HG03159 (cell line): ENCODE results near the gene DLGAP1.

ENCODE experiments used
- ATAC-seq: cut with Tn5 transposase; IDR thresholded peaks from one replicate; pipeline ENCODE4 v1.9.1; 2021; ENCODE audit warnings: mild to moderate bottlenecking, moderate library complexity; ENCODE audit not compliant: unreplicated experiment

DLGAP1 gene

DNA sequence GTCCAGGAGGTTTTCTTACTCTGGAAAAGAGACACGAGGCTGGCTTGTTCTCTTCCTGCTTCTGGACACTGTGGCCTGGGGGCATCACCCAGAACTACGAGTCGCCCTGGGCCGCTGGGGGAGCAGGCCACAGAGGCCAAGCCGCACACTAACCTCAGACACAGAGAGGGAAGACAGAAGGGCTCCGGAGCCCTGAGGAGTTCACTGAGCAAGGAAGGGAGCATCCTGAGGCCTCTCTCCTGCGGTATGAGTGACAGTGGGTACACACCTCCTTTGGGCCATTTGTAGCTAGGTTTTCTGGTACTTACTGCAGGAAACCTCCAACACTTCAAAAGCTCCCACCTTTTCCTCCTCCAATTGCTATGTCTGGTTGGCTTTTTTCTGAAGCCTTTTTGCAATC, 494.1 kb downstream of the DLGAP1 start:
- no peak for ATAC-seq

DNA sequence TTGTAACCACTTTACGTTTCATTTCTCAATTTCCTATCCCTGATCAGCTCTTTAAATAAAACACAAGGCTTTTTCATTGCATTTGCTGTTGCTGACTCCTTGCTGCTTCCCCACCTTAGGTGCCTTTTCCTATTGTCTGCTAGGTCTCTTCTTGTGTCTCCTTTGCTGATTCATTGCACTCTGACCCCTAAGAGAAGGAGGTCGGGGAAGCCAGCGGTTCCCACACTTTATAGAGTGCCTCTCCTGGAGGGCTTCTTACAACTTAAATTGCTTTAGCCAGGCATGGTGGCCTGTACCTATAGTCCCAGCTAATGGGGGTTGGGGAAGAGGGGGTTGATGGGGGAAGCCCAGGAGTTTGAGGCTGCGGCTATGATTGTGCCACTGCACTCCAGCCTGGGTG, 495.0 kb downstream of the DLGAP1 start:
- ATAC-seq = no peak

DNA sequence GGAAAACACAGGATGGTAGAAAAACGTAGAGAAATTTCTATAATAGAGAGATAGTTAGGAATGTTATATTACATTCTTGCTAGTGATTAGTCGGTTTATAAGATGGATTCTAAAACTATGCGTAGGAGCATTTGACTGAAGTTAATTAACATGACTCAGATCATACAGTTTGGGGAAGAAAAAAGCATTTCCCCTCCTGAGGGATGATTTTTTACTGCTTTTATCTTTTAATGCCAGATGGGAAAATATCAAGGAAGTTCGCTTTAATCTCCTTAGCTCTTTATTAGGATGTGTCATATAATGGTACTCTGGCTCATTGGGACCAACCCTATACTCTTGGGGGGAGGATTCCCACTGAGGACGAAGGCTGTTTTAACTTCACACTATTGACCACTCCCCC, 503.1 kb downstream of the DLGAP1 start:
- ATAC-seq = no peak

DNA sequence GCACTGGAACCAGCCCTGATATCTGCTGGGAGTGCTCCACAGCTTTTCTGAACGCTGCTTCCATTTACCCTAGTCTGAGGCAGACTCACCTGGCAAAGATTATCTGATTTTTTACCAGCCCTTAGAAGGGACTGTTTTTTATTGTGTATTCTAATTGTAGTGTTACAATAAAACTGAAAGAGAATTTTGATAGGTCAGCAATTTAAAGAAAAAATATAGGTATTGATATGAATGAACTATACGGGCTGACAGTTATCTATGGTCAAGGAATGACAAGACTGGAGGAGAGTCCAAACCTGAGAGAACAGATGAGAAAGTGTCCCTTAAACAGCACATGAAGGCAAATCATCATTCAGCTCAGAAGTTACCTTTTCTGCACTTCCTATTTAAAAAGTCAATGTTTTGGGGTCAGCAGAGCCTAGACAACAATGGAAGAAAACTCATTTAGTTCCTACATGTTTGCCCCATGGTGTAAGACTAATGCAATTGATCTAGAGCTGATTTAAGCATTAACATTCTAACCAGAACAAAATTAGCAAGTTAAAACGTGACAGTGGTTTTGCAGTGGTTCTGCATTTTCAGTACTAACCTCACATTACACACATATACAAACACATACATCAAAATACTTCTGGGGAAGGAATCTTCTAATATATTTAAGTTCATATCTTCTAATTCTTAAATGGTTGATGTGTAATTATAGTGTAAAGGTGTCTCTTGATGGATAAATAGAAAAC, 504.3 kb downstream of the DLGAP1 start:
- ATAC-seq = no peak

DNA sequence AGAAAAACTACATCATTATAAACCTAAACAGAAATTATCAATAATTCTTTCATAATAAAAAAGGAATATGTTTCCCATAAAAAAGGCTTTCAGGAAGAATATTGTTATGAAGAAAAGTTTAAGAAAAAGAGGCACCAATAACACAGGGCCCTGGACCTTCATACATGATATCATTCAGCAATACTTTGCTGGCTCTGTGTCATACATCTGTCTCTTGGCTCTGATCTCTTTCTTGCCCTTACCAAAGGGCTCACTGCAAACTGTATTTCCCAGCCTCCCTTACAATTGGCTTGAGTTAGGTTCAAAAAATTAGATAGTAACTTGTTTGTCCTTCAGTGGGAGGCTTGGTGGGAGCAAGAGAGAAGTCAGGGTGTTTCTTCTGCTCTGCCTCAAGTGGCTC, 506.1 kb downstream of the DLGAP1 start:
- ATAC-seq = no peak

DNA sequence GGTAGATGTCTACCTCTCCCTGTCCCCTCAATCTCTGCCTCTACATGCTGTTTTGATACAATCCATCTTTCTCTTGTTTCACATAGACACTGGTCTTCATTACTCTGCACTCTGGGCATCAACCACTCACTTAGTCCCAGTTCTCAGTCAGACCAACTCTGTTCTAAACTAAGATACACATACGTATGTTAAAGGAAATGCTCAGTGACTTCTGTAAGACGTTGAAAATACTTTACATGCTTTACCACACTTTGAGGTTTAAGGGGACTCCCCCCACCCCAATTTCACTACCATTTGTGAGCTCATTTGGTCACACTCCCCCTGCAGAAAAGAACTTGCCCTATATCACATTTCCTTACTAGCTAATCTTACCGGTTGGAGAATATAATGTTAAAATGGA, 507.7 kb downstream of the DLGAP1 start:
- ATAC-seq = no peak

DNA sequence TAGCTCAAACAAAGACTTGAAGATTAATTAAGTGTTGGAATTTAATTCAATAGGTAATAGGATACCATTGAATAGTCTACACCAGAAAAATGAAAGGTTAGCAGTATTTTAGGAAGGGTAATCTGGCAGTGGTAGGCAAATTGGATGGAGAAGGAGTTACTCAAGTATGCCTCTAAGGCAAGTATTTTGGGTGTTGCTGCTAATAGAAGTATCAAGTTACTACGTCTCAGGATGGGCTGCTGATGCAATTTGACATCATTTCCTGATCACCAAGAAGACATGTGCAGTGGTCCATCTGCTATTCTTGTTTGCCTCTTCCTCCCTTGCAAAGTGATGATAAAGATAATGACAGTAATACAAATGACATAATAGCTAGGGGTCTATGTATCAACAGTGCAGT, 519.8 kb downstream of the DLGAP1 start:
- no peak for ATAC-seq

DNA sequence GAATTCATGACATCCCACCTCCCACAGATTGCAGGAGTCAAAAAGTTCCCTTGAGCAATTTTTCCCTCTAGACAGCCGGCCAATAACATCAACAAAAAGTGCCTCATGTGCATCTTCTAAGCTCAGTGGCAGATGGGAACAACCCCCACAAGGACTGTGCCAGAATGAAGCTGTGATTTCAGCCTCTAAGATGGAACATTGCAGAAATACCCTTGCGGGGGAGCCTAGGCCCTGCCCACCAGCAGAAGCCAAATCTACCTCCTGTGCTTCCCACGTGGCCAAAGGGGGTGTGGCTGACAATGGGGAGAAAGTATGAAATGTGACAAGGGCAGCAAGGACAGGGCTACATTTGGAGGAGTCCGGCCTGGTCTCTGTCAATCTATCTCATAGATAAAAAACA, 522.8 kb downstream of the DLGAP1 start:
- ATAC-seq = no peak

DNA sequence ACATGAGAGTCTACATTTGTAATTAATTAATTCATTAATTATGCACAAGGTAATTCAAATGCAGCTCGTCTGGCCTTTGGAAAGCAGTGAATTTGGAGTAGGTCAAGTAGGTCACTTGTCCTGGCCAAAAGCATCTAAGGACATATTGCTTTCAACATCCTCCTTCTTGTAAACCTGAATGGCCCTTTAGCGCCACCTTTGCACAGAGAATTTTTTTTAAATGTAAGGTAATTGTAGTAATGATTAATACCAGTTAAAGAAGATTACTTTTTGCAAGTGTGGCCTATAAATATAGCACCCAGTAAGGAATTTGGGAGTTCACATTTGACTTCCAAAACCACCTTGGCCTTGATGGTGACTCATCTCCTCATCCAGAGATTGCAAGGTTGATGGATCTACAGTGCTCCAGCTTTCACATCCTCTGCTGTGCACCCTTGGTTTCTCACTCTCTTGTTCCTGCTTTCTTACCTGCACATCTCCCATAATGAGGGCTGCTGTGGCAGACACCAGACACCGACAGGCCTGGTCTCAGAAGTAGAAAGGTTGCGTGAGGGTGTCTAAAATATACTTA, 523.5 kb downstream of the DLGAP1 start:
- ATAC-seq = no peak

DNA sequence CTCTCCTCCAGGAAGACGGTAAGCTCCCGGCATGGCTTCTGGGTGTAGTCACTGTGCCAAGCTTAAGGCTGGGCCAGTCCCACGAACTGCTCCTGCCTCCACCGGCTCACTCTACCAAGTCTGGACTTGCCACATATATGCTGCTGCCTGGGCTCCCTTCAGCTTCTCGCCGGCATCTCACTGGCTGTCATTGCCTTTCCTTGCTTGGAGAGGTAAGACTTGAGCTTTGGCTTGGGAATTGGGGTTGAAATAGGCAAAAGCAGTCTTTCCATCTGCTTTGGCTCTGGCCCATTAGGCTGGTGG, 524.1 kb downstream of the DLGAP1 start:
- no peak for ATAC-seq

DNA sequence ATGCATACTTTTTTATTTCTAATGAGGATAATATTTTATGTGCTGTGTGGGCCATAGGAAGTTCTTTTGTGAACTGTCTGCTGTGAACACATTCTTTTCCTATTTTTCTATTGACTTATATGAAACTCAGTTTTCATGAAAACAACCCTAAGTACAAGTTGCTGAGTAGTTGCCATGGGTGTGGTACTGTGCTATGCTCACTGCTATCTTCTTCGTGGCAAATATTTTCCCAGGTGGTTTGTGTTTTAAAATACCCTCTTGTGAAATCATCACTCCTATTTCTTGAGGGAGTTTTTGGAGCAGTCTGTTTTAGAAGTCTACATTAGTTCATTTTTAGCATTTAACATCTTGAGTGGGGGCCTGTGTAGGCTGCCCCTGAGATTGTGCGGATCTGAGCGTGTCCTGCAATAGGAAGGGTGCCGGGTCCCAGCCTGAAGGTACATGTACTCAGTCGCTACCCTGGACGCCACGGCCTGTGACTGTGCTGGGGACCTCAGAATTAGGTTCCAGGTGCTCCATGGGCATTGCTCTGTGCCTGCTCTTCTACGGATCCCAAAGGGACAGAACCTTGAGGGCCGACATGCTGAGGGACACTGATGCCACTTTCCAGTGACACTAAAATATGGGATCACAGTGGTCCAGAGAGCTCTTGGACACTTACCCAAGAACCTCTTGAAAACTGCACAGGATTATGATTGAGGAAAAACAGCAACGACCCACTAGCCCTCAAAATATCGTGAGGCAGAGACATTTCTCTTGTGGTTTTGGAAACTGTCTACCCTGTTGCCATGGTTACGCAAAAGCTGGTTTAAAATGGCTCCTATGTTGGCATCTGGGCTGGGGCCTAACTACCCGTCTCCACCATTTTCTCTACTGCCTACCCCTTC, 524.7 kb downstream of the DLGAP1 start:
- ATAC-seq = no peak

DNA sequence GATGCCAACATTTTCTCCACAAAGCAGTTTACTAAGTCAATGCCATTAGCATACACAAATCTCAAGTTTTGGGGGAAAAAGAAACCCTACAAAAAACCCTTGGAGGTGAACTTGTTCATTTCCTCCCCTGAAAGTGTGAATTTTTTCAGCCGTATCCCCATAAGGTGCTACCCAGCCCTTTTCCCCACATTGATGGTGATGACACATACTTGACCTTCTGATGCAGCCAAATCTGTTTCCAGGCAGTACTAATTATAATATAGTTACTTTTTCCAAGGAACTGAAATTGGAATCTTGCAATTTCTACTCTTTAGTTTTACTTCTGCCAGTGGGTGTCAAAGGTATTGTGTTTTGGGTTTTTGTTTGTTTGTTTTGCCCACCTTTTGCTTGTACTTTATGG, 530.7 kb downstream of the DLGAP1 start:
- ATAC-seq = no peak

DNA sequence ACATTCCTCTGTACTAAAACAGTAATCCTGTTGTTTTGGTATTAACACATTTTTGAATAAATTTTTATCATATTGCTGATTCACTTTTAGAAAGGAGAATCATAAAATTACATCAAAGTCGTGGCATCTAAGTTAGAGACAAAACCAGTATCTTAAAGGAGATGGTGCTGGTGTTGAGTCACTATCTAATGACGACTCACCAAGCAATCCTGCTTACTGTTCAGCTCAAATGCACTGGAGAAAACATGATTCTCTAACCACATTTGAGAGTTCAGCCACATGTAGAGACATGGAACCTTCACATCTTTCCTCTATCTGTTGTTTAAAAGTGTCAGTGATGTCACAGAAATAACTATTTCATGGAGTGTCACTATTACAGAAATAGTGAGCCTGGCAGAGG, 531.4 kb downstream of the DLGAP1 start:
- no peak for ATAC-seq

DNA sequence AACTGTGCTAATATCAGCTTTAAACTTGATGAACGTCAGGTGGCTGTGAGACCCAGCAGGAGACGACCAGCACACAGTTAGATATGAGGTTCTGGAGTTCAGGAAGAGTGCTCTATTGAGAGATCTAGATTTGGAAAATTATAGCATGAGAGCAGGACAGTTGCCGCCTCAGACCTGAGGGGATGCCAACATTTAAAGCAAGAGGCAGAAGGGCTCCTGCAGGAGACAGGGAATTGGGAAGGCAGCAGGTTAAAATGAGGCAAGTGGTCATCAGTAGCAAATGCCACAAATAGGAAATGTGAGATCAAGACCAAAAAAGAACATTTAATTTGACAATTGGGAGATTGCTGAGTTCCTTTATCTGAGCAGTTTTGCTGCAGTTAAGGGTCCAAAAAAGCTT, 533.3 kb downstream of the DLGAP1 start:
- no peak for ATAC-seq

DNA sequence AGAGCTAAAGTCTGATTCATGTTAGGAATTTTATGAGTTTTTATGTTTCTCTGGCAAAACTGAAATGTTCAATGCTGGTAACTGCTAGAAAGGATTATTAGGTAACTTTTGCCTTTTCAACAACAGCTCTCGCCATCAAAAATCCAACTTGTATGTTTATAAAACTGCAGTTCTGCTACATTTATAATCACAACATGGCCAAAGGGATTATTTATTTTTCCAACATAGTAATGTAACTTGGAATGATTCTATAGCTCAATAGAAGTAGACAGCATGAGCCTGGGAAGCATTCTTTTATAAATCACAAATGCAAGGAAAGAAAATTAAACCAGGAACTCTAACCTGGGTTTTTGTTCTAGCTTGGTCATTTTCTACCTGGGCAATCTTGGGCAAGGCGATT, 534.3 kb downstream of the DLGAP1 start:
- no peak for ATAC-seq

DNA sequence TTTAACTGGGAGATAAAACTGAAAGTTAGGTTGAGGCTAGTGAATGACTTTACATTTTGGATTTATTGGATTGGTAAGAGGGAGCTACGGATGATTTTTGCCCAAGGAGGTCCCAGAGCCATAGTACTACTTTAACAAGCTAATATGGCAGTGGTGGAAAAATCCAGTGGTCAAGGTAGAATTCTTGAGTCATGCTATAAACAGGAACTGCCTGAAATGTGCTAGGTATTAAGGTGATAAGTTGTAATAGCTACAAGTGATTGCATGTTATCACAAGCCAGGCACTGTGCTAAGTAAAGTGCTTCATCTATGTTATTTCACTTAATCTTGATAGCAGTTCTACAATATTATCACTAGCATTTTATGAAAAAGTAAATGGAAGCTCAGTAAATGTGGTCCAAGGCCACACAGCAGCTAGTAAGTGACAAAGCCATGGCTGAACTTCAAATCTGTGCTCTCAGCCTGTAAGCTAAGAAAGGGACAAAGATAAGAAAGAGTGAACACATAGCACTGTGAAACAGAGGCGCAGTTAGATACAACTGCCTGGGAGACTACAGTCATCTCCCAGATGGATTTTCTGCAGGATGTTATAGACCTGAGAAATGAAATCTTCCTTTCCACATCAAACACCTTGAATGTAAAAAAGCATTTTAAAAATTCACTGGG, 535.6 kb downstream of the DLGAP1 start:
- ATAC-seq = no peak

DNA sequence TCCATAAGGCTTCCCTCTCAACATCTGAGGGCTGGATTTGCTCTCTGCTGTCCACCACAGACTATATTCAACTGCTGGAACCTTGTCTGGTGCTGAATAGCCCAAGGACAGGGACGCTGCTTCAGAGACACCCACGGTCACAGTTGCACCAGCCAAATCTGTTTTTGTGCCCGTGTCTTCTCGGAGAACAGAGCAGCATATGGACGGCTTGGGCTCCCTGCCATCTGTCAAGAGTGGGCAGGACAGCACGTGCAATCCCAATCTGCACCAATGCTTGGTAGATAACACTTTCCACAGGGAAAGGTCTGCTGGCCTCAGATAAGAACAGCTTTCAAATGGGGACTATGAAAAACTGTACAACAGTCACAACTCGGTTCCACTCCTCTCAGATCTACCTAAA, 539.0 kb downstream of the DLGAP1 start:
- no peak for ATAC-seq

DNA sequence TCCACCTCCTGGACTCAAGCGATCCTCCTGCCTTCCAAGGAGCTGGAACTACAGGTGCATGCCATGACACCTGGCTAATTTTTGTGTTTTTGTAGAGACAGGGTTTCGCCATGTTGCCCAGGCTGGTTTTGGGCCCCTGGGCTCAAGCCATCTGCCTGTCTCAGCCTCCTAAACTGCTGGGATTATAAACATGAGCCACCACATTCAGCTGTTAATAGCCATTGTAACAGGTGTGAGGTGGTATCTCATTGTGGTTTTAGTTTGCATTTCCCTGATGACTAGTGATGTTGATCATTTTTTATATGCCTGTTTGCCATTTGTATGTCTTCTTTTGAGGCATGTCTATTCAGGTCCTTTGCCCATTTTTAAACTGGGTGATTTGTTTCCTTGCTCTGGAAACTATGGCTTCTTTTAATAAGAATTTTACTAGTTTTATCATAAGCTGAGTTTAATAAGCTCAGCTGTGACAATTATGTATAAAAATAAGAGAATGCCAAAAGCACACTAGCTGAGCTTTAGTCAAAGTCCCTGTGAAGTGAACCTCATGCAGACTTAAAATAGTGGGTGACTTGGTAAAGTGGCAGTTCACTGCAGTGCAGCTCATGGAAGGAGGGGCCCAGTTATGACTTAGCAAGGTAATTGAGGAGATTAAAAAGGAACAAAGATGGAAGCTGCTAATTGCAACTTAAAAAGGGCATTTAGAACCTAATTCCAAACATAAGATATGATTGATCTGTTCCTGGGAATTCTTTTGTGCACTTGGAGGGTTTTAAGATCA, 540.1 kb downstream of the DLGAP1 start:
- ATAC-seq = no peak

DNA sequence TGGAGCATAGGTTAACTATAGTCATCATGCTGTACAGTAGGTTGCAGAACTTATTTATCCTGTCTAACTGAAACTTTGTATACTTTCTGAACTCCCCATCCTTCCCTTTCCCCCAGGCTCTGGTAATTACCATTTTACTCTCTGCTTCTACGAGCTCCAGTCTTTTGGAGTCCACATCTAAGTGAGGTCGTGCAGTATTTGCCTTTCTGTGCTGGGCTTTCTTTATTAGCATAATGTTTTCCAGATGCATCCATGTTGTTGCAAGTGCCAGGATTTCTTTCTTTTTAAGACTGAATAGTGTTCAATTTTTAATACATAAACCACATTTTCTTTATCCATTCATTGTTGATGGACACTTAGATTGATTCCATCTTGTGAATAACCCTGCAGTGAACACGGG, 541.0 kb downstream of the DLGAP1 start:
- no peak for ATAC-seq

DNA sequence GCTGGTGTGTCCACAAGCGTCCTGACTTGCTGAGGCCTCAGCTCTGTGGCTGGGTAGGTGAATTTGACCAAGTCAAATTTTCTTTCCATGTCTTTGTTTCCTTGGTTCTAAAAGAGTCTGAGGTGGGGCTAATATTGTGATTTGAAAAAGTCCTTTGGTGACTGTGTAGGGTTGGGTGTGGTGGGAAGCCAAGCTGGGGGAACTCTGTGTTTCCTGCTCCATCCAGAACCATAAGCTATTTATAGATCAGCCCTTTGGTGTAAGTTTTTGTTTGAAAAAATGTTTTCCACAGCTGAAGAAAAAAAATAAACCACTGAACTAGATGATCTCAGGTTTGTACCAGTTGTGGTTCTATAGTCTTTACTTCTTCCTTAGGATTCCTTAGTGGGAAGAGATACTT, 542.4 kb downstream of the DLGAP1 start:
- ATAC-seq = no peak

DNA sequence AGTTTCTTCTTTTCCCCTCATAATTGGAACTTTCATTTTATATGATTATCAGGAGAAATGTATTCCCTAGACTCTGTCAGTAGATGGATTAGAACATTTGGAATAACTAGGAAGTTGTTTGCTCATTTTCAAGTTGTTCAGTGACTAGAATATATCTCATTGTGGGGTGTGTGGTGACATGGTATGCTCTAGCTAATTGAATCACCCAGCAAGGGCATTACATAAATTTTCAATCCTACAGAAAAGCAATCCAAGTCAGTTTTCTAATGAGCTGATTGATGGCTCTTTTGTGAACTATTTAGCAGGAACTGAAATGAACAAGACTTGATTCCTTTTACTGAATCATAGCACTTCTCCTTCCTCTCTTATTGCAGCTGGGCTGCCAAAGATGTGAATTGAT, 543.7 kb downstream of the DLGAP1 start:
- ATAC-seq = no peak
